Esophagus squamous epithelium (tissue), 4 donors: ENCODE measurements around the gene ZNF606.

Experiments
- CTCF ChIP-seq, 6 experiments: fragments of 450-650 bp in 4 of 6; fragments of 200-600 bp in 2 of 6; sonication (generic) in 2 of 6; IDR thresholded peaks; one replicate each; pipeline ENCODE4 v1.5.1; 2016 to 2019; ENCODE audit warnings: antibody characterized with exemption in 6 of 6, mild to moderate bottlenecking in 4 of 6, moderate library complexity in 4 of 6
- POLR2A ChIP-seq, 4 donors: fragments of 450-650 bp; IDR thresholded peaks; one replicate each; pipeline ENCODE4 v1.6.1; 2017; ENCODE audit warnings: antibody characterized with exemption in 4 of 4, mild to moderate bottlenecking in 4 of 4, moderate library complexity in 3 of 4

- TF ChIP-seq POLR2A (IDR thresholded peaks at IDR 0.05) = peak in 2 of 4 donors; percentile 62 to 78
- peak in 1 of 6 experiments; percentile 21 for TF ChIP-seq CTCF (IDR thresholded peaks at IDR 0.05)
Observed at GRCh38 chr19:58002384-58003173, at the start of gene ZNF606.
